ENCODE measurements around the gene KASH5. TPM values are rescaled to one million over a fixed set of nuclear protein-coding genes. Genes with fewer than 3 reads are reported as not detected.

KASH5 gene
- total RNA-seq, 1 donor from 2014 or later, result 1.7 TPM

DNA sequence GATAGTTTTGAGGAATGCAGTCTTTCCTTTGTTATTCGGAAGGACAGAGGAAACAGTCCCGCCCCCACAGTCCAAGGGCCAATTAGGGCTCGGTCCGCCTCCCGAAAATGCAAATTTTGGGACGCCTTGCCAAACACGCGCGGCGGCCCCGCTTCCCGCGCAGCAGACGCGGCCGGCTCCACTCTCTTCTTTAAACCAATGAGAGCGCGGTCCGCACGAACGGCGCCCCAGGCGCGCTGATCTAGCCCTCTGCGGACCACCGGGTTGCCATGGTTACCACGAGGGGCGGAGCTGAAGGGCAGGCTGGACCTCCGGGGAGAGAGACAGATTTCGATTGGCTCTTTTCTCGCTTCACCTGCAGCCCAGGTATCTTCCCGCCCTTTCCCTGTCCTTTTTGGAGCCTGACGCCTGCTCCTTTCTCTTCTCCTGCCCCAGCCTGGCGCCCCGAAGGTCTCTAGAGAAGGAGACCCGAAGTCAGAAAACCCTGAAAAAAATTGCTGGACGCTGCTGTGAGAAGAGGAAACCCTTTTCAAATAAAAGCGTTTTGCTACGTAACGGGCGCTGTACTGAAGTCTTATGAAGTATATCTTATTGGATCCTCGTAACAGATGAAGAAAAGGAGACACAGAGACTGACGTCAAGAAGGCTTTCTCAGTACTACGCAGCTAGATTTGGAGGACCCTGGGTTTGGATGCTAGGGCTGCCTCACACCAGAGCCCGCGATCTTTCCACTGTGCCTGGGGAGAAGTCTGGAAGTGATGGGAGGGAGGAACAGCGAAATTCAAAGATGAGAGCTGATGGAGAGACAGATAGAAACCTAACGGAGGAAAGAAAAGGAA is 33.2 kb downstream of the KASH5 start:
- peak; percentile 78 for DNase-seq (ENCODE audit: low spot score)

- no peak for DNase-seq (ENCODE audit: low spot score)
Observed at GRCh38 chr19:49421878-49422202, 33.8 kb downstream of the KASH5 start.

- no peak for DNase-seq (ENCODE audit: low spot score)
Observed at GRCh38 chr19:49422407-49423070, 34.5 kb downstream of the KASH5 start.

DNA sequence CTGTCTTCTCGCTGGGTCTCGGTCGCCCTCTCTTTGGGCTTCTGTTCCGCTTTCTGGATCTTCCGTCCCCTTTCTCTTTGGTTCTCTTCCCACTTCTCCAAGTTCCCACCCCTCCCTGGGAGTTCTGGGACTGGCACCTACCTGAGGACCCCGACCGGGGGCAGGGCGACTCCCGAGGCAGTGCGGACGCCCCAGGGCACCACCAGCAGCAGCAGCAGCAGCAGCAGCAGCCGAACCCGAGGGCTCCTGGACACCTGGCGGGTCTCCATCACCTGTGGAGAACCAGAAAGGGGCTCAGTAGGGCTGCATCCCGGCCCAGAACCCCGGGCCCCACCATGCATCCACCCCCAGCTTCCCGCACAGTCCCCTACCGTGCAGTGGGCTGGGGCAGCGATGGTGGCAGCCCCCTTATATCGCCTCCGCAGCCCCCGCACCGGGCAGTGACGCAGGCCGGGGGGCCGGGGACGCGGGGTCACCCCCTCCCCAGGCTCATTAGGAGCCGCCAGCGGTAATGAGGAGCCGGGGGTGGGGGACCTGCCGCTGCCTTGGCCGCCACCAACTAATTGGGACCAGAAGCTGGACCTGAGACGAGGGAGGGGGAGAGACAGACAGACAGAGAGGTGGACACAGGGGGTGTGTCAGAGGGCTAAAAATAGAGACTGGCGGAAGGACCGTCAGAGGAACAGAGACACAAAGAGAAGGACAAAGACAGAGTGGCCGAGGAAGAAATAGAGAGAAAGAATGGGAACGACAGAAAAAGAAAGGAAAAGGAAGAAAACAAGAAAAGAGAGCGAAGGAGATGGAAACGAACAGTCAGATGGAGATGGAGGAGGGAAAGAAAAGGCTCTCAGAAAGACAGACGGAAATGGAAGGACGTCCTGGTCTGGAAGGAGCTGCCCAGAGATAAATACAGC is 35.3 kb downstream of the KASH5 start, which contains the start of gene PTH2:
PTH2 (minus strand) TSS at position 371 of the 914 bp plus-strand sequence; CDS start at position 269, 102 bp downstream.
- DNase-seq (ENCODE audit: low spot score), result no peak

GRCh38 chr19:49423985-49424303 is 35.9 kb downstream of the KASH5 start:
- DNase-seq (ENCODE audit: low spot score), result no peak

DNA sequence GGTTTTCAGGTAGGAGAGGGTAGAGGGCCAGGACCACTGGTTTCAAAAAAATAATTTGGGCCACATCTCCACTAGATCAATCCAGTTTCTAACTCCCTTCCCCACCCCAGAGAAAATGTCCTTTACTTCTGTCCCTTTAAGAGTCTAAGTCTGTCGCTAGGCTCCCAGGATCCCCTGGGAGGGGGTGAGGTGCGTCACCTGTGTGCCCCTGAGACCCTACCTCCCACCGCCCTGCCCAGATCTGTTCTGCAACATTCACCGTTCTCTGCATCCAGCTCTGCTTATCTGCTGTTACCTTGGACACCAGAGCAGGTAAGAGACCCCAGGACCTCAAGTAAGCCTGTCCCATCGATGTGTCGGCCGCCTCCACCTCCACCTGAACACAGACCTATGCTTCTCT is 37.1 kb downstream of the KASH5 start, which contains the start of gene GFY:
GFY (plus strand) TSS at position 211 of the 400 bp plus-strand sequence. CDS start 1,043 bp downstream, outside the sequence.
- no peak for DNase-seq (ENCODE audit: low spot score)

DNA sequence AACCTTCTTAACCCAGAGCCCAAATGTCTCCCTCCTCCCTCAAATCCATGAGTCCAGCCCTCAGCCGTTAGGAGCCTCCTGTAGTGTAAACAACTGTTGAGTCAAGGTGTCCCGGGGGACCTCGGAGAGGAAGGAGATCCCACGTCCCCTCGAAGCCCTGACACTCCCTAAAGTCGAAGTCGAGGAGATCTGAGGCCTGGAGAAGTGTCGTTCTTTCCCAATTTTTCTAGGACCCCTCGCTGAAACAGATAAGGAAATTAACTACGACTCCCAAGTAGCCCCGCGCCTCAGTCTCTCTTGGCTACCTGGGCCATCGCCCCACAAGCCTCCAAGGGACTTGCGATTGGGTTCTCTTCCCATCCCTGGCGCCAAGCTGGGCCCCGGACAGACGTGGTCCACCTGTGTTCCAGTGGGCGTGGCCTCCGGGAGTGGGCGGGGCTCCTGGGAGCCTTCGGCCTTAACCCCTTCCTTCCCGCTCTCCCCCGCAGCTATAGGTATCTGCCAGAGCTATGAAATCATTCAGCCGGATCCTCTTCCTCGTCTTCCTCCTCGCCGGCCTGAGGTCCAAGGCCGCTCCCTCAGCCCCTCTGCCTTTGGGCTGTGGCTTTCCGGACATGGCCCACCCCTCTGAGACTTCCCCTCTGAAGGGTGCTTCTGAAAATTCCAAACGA is 38.0 kb downstream of the KASH5 start:
- no peak for DNase-seq (ENCODE audit: low spot score)

GRCh38 chr19:49427339-49427738 is 39.3 kb downstream of the KASH5 start:
- DNase-seq (ENCODE audit: low spot score), result no peak

- DNase-seq (ENCODE audit: low spot score), result no peak
Observed at GRCh38 chr19:49427855-49428546, 40.0 kb downstream of the KASH5 start.

DNA sequence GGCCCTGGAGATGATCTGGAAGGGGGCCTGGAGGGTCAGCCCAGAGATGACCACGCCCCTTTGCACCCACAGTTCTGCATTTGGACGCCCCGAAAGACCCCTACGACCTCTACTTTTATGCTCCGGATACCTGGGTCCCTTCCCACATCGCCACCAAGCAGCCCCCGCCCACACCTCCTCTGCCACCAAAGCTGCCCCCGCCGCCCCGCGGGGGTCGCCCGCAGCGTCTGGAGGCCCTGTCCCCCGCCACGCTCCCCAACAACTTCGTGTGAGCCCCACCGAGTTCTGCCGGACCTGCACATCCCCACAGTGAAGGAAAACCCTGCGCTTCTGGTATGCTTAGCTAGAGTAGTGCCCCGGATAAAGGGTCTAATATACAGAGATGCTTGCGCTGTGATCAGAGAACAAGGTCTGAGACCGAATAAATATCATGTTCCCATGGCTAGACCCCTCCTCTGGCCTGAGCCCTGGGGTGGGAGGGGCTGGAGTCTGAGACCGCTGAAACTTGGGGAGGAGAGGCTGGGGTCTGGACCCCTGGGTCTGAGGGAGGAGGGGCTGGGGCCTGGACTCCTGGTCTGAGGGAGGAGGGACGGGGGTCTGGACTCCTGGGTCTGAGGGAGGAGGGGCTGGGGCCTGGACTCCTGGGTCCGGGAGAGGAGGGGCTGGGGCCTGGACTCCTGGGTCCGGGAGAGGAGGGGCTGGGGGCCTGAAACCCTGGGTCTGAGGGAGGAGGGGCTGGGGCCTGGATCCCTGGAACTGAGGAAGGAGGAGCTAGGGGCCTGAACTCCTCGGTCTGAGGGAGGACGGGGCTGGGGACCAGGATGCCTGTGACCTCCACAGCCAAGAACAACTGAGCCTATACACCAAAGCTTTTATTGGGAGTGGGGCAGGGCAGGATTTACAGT is 40.8 kb downstream of the KASH5 start:
- DNase-seq (ENCODE audit: low spot score), result no peak

DNA sequence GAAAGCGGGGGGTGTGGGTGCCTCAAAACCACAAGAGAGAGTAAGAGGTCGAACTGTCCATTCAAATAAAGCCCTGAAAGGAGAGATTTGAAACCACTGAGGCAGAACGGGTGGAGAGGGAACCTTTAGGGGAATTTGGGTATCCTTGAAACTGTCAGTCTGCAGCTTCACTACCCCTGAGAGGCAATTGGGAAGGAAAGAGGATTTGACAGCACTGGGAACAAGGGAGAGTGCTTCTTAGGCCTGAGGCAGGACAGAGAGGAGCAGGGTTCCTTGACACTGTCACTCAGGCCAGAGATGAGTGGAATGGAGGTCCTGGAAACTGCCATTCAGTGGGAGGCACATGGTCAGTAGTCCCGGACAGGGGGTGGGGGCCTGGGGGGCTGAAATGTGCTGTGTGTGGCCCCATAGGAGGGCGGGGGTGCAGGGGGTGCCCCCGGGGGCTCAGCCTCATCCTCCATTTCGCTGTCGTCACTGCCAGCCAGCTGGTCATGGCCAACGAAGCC is 42.2 kb downstream of the KASH5 start:
- DNase-seq (ENCODE audit: low spot score), result no peak

- no peak for DNase-seq (ENCODE audit: low spot score)
Observed at GRCh38 chr19:49430678-49431329, 42.8 kb downstream of the KASH5 start.

- no peak for DNase-seq (ENCODE audit: low spot score)
Observed at GRCh38 chr19:49431330-49431749, 43.3 kb downstream of the KASH5 start.

DNA sequence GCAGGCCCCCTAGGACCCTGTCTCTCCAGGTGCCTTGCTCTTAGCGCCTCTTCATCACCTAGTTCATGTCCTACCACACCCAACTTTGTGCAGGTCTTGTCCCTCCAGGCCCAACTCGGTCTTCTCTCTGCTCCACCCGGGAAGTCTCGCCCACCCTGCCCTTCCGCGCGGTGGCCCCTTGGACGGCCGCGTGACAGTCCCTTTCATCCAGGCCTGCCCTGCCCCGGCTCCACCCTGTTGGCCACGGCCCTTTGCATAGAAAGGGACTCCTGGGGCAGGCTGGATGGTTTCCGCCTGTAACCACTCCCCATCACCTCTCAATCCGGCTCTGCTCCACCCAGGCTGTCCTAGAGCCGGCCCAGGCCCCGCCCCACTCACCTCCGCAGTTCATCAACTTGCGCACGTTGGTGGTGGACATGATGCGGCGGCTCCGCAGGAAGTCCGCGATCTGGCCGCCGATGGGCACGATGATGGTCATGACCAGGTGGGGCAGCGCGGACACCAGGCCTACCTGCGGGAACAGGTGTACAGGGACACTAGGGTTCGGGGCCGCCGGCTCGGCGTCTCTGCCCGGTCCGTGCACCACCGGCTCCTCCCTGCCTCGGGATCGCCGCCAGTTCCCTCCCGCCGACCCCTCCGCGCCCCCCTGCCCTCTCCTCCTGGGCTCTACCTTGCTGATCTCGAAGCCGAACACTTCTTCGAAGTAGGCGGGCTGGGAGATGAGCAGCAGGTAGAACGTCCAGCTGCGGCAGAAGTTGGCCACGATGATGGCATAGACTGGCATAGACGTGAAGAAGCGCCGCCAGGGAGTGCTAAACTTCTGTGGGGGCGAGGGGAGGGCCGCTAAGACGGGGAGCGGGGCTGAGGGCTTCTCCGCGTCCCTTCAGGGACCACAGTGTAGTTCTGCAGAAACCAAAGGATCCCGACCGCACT is 44.4 kb downstream of the KASH5 start:
- no peak for DNase-seq (ENCODE audit: low spot score)

GRCh38 chr19:49433240-49433901 is 45.3 kb downstream of the KASH5 start:
- DNase-seq (ENCODE audit: low spot score), result no peak

DNA sequence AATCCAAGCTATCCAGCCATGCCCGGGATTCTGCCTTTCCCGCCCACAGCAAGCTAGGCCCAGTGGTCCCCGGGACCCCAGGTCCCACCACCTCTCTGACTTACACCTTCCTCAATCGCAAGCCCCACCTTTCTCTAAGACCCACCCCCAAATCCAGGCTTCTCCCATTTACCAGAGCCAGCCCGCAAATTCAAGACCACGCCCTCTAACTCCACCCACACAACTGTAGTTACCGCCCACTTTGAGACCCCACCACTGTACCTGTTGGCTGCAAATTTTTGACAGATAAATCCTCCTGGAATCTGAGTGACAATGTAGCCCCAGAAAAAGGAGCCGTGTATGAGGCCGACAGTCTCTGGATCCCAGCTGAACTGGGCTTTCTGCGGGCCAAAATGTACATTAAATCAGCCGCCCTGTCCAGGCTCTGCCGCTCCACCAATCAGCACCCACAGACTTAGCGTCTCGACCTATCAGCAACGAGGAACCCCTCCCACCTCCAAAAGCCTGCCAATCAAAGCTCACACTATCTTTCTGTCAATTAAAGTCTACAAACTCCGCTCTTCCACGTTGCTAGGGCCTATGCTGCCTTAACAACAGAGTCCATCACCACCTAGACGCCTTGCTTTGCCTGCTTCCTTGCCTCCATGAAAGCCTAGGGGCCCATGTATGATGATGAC is 47.0 kb downstream of the KASH5 start:
- DNase-seq (ENCODE audit: low spot score), result no peak

DNA sequence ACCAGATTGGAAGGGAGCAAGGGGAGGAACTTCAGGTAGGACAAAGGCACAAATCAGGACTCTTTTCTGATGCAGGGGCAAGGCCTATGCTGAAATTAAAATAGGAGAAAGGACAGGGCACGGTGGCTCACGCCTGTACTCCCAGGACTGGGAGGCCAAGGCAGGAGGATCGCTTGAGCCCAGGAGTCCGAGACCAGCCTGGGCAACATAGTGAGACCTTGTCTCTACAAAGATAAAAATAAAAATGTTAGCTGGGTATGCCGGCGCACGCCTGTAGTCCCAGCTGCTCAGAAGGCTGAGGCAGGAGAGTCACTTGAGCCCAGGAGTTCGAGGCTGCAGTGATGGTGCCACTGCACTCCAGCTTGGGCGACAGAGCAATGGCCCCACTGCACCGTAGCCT is 47.6 kb downstream of the KASH5 start:
- no peak for DNase-seq (ENCODE audit: low spot score)
